Activated gamma-delta T cell (primary cell): Measurements from ENCODE around the gene TRIM8.
A peak's percentile ranks its signal among the peaks of the same experiment; 100 is the strongest.

ENCODE experiments used
- DNase-seq: peaks from one replicate; lab custom pipeline; 2025; lab: John Stamatoyannopoulos, UW

TRIM8 gene

DNA sequence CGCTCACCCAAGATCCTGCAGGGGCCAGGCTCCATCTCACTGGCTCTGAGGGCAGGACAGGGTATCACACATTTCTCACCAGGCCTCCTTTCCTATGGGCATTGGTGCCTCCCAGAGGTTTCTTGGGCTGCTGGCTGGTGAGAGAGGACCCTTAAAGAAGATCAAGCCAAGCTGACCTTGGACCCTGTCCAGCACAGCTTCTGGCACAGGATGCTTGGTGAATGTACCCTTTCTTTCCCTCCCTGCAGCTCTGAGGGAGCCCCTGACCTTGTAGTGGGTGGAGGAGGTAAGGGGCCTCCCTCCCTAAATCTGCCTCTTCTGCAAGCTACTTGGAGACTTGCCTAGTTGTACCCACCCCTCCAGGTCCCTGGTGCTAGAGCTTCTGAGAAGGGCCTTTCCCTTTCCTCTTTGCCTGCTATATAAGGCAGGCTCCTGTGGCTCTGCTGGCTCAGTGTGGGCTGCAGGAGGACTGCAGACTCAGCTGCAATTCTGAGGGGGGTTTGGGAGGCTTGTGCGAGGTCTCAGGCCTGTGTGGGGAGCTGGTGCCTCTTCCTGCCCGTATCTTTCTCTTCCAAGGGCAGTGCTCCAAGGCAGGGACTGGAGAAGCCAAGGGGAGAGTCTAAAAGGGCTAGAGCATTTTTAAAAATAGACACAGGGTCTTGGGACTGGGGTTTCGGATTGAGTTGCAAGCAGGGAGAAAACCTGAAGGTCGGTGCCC is 11.7 kb upstream of the TRIM8 start:
- DNase-seq: no peak

DNA sequence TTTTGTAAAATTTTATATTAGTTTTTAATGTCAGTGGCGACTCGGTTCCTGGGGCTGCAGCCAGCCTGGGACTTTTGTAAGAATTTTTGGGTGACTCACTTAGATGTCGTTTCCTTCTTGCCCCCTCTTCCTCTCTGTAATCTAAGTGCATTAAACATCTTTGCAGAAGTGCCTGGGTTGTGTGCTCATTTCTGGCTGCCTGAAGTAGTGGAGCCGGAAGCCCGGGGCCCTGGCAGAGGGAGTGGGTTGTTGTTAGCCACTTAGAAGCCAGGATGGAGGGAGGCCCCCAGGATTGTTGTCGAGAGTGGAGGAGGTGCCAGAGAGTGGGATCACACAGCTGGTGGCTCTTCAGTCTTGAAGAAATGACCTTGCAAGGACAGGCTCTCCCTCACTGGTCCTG is 11.0 kb upstream of the TRIM8 start:
- DNase-seq: no peak

DNA sequence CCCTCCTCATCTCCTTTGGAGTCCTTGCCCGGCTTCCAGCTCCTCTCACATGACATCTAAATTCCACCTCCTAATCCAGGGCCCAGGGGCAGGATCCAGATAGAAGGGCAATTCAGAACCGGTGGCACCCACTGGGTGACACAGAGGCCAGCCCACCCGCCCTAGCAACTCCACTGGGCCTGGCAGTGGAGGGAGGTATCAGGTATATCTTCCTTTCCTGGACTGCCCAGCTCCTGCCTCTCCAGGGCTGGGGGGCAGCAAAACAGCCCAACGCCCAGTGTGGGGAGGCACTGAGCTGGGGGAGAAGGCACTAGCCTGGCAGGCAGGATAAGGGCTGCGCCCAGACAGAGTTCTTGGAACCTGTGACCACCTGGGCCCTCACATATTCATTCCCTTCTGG is 10.4 kb upstream of the TRIM8 start:
- DNase-seq: no peak

GRCh38 chr10:102634686-102635085 is 9.6 kb upstream of the TRIM8 start:
- no peak for DNase-seq

DNA sequence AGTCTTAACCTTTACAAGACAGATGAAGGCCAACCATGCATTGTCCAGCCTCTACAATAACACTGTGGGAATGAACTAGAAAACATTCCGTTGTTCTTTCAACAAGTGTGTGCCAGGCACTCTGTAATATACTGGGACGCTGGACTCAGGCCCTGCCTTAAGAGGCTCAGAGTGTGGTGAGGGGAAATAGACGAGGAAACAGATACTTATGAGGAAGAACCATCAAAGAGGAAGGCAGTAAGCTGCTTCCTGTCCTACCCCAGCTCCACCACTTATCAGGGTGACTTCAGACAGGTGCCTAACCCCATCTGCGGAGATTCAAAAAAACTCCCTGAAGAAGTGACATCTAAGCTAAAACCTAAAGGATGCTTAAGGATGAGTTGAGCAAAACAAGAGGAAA is 8.9 kb upstream of the TRIM8 start:
- no peak for DNase-seq

GRCh38 chr10:102639537-102639936 is 4.7 kb upstream of the TRIM8 start:
- no peak for DNase-seq

- no peak for DNase-seq
Observed at GRCh38 chr10:102641402-102641801, 2.9 kb upstream of the TRIM8 start.

DNA sequence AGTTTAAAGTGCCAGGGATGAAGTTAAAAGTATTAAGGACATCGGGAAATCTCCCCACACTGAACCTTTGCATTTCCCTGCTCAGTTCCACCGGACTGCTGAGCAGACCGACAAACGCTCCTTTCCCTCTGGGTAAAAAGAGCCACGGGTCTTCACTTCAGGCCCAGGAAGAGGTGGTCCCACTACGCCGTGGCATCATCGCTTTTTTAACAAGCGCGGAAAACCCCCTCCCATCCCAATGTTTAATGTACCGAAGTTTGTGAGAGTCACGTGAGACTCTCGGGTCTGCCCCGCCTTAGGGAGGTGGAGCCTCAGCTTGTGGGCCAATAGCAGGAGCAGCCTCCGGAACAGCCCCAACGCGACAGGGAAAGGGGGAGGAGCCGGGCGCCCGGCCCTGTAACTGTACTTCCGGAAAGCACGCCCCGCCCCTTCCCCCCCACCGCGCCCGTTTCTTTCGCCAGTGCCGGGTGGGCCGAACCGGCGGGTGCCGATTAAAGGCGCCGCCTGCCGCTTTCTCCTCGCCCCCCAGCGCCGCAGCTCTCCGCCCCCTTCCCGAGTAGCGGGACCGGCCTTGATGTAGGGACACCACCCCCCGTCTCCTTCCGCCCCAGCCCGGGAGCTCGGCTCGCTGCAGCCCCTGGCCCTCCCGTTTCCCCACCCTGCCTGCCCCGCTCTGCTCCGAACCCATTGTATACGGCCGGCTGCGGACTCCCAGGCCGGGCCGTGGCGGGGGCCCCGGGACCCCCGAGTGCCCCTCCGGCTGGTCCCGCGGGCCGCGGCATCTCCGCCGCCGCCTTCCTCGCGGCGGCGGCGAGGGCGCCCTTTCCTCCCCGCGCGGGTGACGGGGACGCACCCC is 2.2 kb upstream of the TRIM8 start:
- peak; percentile 94 for DNase-seq

GRCh38 chr10:102642736-102643335 is 1.4 kb upstream of the TRIM8 start:
- no peak for DNase-seq

DNA sequence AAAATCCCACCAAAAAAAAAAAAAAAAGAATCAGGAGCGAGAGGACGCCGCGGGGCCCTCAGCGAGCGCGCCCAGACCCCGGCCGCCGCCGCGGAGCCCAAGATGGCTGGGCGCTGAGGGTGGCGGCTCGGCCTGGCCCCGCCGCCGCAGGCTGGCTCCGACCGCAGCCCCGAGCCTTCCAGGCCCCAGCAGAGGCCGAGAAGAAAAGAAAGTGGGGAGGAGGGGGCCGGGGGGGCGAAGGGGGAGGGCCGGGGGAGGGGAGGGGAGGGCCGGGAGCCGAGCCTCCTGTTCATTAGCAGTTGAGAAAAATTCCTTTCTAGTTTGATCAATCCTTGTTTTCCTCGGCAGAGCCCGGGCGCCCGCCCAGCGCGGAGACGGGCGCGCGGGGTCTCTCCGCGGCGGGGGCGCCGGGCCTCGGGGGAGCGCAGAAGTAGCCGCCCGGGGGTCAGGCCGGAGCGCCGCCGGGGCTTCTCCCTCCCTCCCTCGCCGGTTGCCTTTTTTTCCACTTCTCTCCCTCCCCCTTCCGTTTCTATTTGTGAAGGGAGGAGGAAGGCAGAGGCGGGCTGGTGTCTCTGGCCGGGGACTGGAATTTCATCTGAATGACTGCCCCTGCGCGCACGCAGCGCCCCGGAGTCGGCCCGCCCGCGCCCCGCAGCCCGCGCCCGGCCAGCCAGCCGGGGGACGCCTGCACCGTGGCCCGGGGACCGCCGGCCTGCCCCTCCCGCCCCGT is 778 bp upstream of the TRIM8 start:
- peak; percentile 49 for DNase-seq

DNA sequence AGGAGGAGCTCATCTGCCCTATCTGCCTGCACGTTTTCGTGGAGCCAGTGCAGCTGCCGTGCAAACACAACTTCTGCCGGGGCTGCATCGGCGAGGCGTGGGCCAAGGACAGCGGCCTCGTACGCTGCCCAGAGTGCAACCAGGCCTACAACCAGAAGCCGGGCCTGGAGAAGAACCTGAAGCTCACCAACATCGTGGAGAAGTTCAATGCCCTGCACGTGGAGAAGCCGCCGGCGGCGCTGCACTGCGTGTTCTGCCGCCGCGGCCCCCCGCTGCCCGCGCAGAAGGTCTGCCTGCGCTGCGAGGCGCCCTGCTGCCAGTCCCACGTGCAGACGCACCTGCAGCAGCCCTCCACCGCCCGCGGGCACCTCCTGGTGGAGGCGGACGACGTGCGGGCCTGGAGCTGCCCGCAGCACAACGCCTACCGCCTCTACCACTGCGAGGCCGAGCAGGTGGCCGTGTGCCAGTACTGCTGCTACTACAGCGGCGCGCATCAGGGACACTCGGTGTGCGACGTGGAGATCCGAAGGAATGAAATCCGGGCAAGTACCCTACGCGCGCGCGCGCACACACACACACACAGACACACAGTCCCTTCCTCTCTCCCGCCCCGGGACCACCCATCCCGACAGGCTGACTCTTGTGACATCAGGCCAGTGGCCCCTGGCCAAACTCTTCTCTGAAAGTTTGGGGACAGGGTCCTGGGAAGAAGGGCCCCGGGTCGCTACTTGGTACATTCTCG is 538 bp downstream of the TRIM8 start:
- peak; percentile 64 for DNase-seq

DNA sequence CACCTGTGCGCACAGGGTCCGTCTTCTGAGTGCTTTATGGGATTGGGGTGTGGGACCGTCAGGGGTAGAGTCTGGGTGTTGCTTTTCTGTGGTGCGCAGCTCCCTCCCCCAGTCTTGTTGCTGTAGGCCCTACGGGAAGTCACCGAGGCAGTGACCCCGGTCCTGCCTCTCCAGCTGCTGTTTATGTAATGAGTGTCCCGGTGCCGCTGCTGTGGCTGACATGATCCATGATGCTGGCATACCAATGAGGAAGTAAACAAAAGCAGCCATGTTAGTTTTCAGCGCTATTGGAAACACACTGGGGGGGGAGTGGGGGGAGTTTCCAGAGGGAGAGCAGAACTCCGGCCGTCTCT is 1.1 kb downstream of the TRIM8 start:
- DNase-seq: no peak

GRCh38 chr10:102645741-102646609 is 1.7 kb downstream of the TRIM8 start:
- peak; percentile 40 for DNase-seq

DNA sequence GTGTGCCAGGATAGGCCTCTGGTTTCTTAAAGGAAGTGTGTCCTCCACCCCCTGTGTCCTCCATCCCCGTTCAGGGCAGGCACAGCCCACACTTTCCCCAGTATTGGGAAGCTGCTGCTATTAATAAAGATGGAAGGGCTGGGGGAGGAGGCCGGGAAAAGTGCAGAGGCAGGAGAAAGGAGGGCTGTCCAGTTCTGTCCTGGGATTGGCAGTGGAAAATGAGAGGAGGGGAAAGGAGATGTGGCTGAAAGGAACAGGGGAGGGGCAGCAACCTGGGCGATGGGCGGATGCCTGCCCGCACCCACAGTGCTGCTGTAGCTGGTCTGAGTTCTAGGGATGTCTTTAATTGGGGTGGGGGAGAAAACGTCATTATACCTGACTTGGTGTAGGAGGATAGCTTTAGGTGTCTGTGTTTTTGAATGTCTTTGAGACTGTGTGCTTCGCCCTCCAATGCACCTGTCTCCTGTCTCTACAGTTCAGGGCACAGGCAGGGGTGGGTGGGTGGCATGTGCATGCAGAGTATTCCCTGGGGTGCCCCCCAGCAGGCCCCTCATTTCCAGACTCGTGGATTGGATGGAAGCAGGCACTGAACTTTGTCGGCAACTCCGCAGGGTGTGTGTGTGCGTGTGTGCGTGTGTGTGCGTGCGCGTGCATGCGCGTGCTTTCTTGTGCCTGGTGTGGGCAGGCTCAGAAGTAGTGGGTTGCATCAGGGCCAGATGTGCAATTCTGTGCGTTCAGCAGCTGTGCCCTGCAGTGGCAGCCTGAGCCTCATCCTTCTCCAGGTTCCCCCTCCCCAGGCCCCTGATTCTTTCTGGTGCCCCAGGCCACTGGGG is 2.5 kb downstream of the TRIM8 start:
- no peak for DNase-seq

DNA sequence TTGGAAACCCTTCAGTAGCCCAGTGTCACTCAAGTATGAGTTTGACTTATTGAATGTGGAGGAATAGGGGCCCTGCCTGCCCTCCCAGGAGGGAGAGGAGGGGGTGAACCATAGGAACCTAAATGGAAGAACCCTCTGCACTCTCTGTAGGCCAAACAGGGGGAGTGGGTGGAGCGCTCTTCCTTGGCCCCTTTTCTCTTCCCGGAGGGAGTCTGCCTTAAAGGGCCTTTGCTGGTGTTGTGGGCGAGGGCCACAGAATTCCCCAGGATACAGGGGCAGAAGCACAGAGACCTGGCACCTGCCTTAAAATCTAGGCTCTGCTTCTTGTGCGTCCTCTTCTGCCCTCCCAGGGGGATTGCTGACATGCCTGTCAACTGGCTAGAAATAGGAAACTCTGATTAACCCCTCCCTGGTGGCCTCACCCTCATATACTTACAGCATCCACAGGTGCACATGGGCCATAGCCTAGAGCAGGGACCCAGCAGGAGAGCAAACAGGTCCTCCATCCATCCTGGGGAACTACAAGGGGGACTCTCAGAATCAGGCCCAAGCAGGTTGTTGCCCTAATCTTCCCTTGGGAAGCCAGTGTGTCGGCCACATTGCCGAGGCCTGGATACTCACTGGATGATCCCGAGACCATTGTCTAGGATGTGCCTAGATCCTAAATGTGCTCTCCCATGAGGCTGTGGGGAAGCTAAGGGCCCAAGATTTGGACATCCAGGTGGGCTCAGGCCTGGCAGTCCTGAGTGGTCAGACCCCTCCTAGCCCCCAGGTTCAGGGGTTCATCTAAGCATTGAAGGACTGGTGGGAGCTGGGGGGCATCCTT is 3.4 kb downstream of the TRIM8 start:
- no peak for DNase-seq

- no peak for DNase-seq
Observed at GRCh38 chr10:102648269-102648888, 4.1 kb downstream of the TRIM8 start.

DNA sequence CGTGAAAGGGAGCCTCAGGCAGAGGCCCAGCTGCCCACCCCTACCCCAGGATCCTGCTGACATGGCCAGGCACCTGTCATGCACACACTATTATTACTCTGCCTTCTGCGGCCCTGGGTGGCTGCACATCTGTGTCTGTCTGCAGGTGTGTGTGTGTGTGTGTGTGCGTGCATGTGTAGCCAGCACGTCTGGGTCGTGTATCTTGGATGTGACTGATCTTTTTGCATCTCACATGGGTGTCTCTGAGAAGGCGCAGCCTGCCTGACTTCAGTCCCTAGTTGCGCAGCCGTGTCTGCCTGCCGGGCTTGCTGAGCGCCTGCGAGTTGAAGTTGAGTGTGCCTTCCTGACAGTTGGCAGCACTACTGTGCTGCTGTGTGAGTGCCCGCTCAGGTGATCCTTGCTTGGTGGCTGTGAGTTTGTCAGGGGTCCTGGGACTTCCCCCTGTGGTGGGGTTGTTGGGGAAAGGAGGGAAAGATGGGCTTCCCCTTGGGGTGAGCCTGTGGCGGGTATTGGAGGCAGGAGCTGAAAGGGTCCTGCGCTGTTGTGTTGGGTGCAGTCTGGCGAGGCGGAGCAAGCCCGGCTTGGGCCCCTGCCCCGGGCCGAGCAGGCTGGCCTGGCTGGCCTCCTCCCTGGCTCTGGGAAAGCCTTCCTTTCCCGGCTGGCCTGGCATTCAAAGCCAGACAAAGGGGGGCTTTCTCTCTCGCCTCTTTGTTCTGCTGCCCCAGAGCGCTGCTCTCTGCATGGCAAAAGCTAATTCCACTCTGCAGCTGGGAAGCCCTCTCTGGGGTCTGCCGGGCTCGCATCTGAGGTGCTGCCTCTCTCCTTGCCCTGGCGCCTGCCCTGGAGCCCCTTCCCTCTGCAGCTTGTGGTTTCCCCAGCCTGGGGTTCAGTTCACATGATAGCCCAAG is 4.9 kb downstream of the TRIM8 start:
- DNase-seq: no peak
